GM12865 (cell line): ENCODE results near the gene NDUFAF3.

Experiments used
- DNase-seq: peaks from one replicate; pipeline ENCODE4 v3.0.0; 2010; ENCODE audit warnings: low read depth
- H3K4me3 ChIP-seq: 2 replicates; pipeline ENCODE4 v1.5.1; 2011; ENCODE audit warnings: mild to moderate bottlenecking, low read depth, low read length, control low read depth
- TF ChIP-seq, protein P1 (sequence below): IDR thresholded peaks from 2 replicates; pipeline ENCODE4 v1.5.1; 2011; ENCODE audit warnings: low read length, control low read depth, low read depth, inconsistent platforms; ENCODE audit not compliant: insufficient read depth; ENCODE audit errors: missing control alignments

NDUFAF3 gene

DNA sequence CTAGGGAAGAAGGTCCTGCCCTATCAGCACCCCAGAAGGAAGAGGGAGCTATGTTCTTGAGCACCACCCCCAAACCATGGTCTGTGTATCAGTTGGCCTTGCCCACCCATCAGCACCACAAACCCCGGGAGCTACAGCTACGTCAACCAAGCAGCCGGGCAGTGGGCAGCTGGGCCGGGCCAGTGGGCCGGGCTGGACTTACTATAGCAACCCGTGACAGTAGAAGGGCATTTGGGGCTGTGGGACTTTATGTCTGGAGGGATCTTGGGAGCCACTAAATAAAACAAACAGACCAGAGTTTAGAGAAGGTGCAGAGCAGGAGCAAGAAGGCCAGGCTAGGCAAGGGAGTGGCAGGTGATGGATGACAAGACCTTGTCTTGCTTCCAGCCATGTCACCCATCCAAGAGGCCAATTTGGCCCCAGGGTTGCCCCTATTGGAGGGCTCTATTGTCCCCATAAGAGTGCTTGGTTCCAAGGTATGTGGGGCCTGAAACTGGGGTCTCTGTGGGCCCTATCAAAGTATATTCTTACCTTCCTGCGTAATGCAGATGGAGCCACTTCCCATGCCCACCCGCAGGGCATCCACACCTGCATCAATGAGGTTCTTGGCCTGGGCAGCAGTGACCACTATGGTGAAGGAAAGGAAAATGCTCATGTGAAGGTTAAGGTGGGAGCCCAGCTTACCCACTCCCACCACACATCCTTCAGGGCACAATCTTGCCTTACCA lies 4.0 kb downstream of the NDUFAF3 start:
- no peak for DNase-seq
- TF ChIP-seq, protein P1, sequence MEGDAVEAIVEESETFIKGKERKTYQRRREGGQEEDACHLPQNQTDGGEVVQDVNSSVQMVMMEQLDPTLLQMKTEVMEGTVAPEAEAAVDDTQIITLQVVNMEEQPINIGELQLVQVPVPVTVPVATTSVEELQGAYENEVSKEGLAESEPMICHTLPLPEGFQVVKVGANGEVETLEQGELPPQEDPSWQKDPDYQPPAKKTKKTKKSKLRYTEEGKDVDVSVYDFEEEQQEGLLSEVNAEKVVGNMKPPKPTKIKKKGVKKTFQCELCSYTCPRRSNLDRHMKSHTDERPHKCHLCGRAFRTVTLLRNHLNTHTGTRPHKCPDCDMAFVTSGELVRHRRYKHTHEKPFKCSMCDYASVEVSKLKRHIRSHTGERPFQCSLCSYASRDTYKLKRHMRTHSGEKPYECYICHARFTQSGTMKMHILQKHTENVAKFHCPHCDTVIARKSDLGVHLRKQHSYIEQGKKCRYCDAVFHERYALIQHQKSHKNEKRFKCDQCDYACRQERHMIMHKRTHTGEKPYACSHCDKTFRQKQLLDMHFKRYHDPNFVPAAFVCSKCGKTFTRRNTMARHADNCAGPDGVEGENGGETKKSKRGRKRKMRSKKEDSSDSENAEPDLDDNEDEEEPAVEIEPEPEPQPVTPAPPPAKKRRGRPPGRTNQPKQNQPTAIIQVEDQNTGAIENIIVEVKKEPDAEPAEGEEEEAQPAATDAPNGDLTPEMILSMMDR, result no peak
- H3K4me3 ChIP-seq, result no peak overlapping the region

DNA sequence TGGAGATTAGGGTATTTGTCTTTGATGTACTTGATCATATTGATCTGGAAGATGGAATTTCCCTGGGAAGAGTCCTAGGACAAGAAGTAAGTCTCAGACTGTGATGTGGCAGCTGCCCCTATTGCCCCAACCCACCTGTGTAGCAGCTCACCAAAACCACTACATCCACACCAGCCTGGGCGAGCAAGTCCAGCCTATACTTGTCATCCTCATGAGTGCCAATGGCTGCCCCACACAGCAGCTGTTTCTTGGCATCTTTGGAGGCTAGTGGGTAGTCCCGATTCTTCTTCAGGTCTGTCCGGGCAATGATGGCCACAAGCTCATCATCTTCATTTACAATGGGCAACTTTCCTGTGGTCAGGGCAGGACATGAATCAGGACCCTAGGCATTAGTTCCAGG lies 4.6 kb downstream of the NDUFAF3 start:
- TF ChIP-seq, protein P1, result no peak
- DNase-seq, result no peak
- H3K4me3 ChIP-seq, result no peak overlapping the region

DNA sequence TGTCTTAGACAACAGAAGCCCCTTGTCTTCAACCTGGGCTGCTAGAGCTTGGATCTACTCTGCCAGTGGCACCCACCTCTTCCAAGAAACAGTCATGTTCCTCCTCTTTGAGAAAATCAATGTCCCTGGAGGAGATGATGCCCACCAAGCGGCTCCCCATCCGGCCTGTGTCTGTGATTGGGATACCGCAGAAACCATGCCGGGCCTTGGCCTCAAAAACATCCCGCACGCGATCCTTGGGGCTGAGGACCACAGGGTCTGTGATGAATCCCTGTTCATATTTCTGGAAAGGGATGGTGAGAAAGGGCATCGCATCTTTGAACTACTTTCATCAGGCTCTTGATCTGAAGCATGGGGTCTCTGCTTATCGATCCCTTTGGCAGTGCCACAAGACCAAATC lies 5.7 kb downstream of the NDUFAF3 start:
- DNase-seq, result no peak
- peak overlapping the region; percentile 89 for H3K4me3 ChIP-seq
- TF ChIP-seq, protein P1, result no peak

DNA sequence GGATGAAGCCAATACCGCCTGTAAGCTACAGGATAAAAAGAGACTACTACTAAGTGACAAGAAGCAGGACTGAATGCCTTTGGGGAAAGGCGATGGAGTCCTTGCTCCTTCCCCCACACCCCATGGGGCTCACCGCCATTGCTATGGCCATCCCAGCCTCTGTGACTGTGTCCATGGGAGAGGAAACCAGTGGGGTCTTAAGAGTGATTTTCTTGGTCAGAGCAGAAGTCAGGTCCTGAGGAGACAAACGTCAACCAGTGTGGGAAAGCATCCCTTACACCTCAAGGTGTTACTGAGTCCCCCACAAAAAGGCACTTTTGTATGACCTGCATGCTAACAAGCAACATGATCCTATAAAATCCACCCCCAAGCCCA lies 6.4 kb downstream of the NDUFAF3 start:
- DNase-seq, result no peak
- TF ChIP-seq, protein P1, result no peak
- H3K4me3 ChIP-seq, result peak overlapping the region; percentile 89

DNA sequence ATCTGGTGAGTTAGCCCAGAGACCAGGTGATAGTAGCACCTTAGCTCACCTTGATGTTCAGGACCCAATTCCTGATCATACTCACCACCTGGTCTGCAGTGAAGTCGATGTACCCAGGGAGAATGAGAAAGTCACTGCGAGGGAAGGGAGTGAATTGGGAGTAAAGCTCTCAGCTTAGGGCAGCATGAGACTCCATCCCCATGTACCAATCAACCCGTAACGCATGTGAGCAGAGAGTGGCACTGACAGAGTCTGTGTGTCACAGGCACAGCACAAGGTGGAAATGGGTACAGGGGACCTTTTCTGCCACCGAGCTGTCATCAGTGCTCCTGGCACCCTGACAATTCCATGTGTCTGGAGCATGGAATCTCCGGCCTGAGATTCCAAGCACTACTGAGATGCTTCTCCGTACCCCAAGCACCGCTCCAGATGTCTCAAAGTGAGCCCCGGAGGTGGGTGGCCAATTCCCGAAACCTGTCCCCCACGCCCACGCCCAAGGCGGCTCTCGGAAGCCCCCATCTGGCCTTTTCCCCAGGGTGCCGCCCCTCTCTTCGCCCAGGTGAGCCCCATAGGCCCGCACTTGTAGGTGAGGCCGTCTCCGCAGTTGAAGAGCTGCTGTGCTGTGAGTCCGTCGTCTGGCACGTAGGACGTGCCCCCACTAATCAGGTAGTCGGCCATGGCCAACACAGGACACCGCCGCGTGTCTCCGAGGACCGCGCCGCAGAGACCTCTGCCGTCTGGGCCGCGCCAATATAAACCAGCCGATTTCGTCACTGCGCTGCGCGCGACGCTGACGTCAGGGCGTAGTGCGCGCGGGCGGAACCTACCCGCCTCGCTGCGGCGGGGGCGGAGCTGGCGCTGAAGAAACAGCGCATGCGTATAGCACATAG lies 7.0 kb downstream of the NDUFAF3 start, which contains the start of gene IMPDH2:
IMPDH2 (minus strand) TSS at position 726 of the 890 bp plus-strand sequence; CDS start at position 678, 48 bp downstream.
- DNase-seq, result peak; percentile 97
- TF ChIP-seq, protein P1, result no peak
- peak within 1 kb of the TSS; percentile 89 for H3K4me3 ChIP-seq

DNA sequence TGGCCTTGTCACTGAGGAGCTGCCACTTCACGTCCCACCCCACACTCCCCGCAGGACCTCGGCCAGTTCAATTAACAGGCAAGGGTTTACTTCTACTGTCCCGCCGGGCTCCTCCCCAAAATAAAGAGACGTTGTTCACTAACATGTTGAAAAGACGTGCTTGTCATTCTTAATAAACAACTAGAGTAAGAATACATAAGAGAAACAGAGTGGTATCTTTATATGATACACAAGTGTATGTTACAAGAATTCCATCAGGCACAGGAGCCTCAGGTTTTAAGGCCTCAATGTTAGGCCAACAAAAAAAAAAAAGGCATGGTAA lies 7.6 kb downstream of the NDUFAF3 start:
- no peak for DNase-seq
- H3K4me3 ChIP-seq, result no peak overlapping the region
- TF ChIP-seq, protein P1, result no peak

DNA sequence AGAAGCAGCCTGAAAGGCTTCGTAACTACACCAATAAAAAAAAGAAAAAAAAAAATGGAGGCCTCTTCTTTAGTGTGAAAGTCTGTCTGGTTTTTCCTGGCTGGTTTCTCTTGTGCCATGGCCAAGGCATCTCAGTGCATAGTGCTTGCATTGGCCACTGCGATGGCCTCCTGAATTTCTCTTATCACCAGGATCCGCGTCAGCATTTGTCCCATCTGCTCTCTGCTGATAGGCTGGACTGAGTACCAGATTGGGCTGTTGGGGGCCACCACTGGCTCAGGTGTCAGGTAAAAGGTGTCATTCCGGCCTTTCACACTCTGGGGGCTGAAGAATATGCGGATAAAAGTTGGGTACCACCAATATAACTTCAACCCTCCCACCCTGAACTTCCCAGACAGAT lies 8.4 kb downstream of the NDUFAF3 start:
- TF ChIP-seq, protein P1, result no peak
- no peak overlapping the region for H3K4me3 ChIP-seq
- DNase-seq, result no peak
